Measurements from ENCODE around the gene PNMA5. TPM values are rescaled to one million over a fixed set of nuclear protein-coding genes. Genes with fewer than 3 reads are reported as not detected.

The PNMA5 gene
- not detected in 2 replicates for total RNA-seq

DNA sequence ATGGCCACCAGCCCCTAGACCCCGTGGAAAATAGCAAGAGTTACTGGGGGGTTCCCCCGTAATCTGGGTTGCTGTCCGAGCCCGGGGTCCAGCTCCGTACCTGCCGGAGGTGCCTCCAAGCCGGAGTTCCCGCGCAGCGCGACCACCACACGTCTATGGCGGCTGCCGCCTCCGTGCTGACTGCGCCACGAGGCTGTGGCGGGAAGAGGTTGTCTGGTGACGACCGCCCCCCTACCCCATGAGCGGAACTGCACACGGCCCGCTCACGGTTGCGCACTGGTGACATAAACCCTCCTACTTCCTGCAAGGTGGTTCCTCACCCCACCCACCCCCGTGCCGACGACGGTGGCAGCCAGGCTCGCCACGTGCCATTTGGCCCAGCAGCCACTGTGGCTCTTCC is at the start of gene PNMA5:
Gene PNMA5 (minus strand): TSS at position 184 of the 400 bp plus-strand sequence. CDS start 2,518 bp downstream, outside the sequence.
- Histone ChIP-seq H3K79me2 (ENCODE audit: insufficient read depth, low read length) (no peaks in the 10 kb centered on the region), H3K36me3 (ENCODE audit: insufficient read depth, low read length) (no peaks in the 10 kb centered on the region), H3K27ac (ENCODE audit: low read depth, low read length) (no peak within 1 kb of the TSS), H4K20me1 (ENCODE audit: insufficient read depth, low read length) (no peaks in the 10 kb centered on the region), H3K27me3 (ENCODE audit: insufficient read depth, low read length) (no peaks in the 10 kb centered on the region), H3K4me2 (ENCODE audit: insufficient read depth, low read length) (no peak within 1 kb of the TSS), H2AFZ (ENCODE audit: low read length) (no peak within 1 kb of the TSS), H3K9me3 (ENCODE audit: low read depth, low read length) (no peaks in the 10 kb centered on the region), H3K4me1 (ENCODE audit: insufficient read depth, low read length) (no peaks in the 10 kb centered on the region), H3K4me3 (ENCODE audit: insufficient read depth, low read length) (no peak within 1 kb of the TSS)
- no peak for DNase-seq (ENCODE audit: insufficient read length, low spot score, missing footprints)
- TF ChIP-seq CTCF (IDR thresholded peaks at IDR 0.05; ENCODE audit: extremely low read depth, low read depth, low read length) = no peak

DNA sequence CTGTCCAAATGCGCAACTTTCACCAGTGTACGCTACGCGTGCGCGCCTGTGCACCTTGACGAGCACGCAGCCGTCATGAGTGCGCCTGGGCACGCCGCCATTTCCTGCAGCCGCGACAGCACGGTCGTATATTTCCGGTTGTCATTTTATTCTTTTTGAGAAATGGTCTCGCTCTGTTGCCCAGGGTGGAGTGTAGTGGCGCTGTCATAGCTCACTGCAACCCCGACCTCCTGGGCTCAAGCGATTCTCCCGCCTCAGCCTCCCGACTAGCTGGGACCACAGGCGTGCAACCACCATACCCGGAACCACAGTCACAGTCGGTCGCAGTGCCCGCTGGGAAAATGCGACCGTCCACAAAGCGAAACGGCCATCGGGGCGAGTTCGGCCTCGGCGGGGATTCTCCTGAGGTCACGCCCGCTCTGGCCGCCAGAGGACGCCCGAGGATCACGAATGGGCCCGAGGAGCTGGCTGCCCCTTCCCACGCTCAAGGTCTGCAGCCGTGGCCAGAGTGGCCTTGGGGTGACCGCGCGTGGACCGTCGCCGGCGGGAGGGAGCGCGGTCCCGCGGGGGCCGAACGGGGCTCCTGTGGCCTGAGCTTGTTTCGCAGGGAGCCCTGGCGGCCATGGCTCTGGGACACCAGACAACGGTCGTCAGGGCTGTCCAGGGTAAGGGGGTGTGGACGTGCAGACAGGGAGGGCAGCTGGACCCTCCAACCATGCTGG is 38.6 kb upstream of the PNMA5 start:
- Histone ChIP-seq H3K27me3 (ENCODE audit: insufficient read depth, low read length) (no peaks in the 10 kb centered on the region), H3K79me2 (ENCODE audit: insufficient read depth, low read length) (no peaks in the 10 kb centered on the region), H3K9me3 (ENCODE audit: low read depth, low read length) (no peaks in the 10 kb centered on the region), H3K4me1 (ENCODE audit: insufficient read depth, low read length) (peaks cover 5% of the 10 kb centered on the region), H4K20me1 (ENCODE audit: insufficient read depth, low read length) (no peaks in the 10 kb centered on the region), H3K27ac (ENCODE audit: low read depth, low read length) (no peak overlapping the region), H3K4me2 (ENCODE audit: insufficient read depth, low read length) (peak overlapping the region; percentile 61), H2AFZ (ENCODE audit: low read length) (peak overlapping the region; percentile 53), H3K4me3 (ENCODE audit: insufficient read depth, low read length) (peak overlapping the region; percentile 61), H3K36me3 (ENCODE audit: insufficient read depth, low read length) (no peaks in the 10 kb centered on the region)
- peak; percentile 94 for DNase-seq (ENCODE audit: insufficient read length, low spot score, missing footprints)
- peak; percentile 57 for TF ChIP-seq CTCF (IDR thresholded peaks at IDR 0.05; ENCODE audit: extremely low read depth, low read depth, low read length)

- Histone ChIP-seq H3K4me1 (ENCODE audit: insufficient read depth, low read length) (peaks cover 5% of the 10 kb centered on the region), H3K36me3 (ENCODE audit: insufficient read depth, low read length) (no peaks in the 10 kb centered on the region), H3K27me3 (ENCODE audit: insufficient read depth, low read length) (no peaks in the 10 kb centered on the region), H2AFZ (ENCODE audit: low read length) (no peak overlapping the region), H3K9me3 (ENCODE audit: low read depth, low read length) (no peaks in the 10 kb centered on the region), H3K4me2 (ENCODE audit: insufficient read depth, low read length) (no peak overlapping the region), H4K20me1 (ENCODE audit: insufficient read depth, low read length) (no peaks in the 10 kb centered on the region), H3K4me3 (ENCODE audit: insufficient read depth, low read length) (no peak overlapping the region), H3K27ac (ENCODE audit: low read depth, low read length) (no peak overlapping the region), H3K79me2 (ENCODE audit: insufficient read depth, low read length) (no peaks in the 10 kb centered on the region)
- no peak for DNase-seq (ENCODE audit: insufficient read length, low spot score, missing footprints)
- no peak for TF ChIP-seq CTCF (IDR thresholded peaks at IDR 0.05; ENCODE audit: extremely low read depth, low read depth, low read length)
These were observed 36.9 kb upstream of the PNMA5 start for GRCh38 chrX:153030801-153031200.

GRCh38 chrX:153029875-153030274 is 36.0 kb upstream of the PNMA5 start:
- H3K79me2 ChIP-seq (ENCODE audit: insufficient read depth, low read length) = no peaks in the 10 kb centered on the region
- no peak overlapping the region for H3K4me3 ChIP-seq (ENCODE audit: insufficient read depth, low read length)
- no peaks in the 10 kb centered on the region for H4K20me1 ChIP-seq (ENCODE audit: insufficient read depth, low read length)
- no peaks in the 10 kb centered on the region for H3K9me3 ChIP-seq (ENCODE audit: low read depth, low read length)
- no peak for TF ChIP-seq CTCF (IDR thresholded peaks at IDR 0.05; ENCODE audit: extremely low read depth, low read depth, low read length)
- peaks cover 5% of the 10 kb centered on the region for H3K4me1 ChIP-seq (ENCODE audit: insufficient read depth, low read length)
- no peaks in the 10 kb centered on the region for H3K36me3 ChIP-seq (ENCODE audit: insufficient read depth, low read length)
- DNase-seq (ENCODE audit: insufficient read length, low spot score, missing footprints) = peak; percentile 85
- H2AFZ ChIP-seq (ENCODE audit: low read length) = no peak overlapping the region
- H3K4me2 ChIP-seq (ENCODE audit: insufficient read depth, low read length) = no peak overlapping the region
- H3K27me3 ChIP-seq (ENCODE audit: insufficient read depth, low read length) = no peaks in the 10 kb centered on the region
- H3K27ac ChIP-seq (ENCODE audit: low read depth, low read length) = no peak overlapping the region
